NOMO-1 treated with dmso at 0.1 percent for 144 hours (cell line): ENCODE results near the gene IL1A.

Experiments used
- DNase-seq: peaks from one replicate; lab custom pipeline; 2025; ENCODE audit not compliant: unreplicated experiment; lab: John Stamatoyannopoulos, UW

Gene IL1A

GRCh38 chr2:112764071-112765044 is 19.9 kb downstream of the IL1A start, which contains the start of gene CKAP2L:
Gene CKAP2L, minus strand, starts transcription at chr2:112764609. Its CDS starts 11 bp downstream, at chr2:112764598.
- DNase-seq = peak; percentile 96

- DNase-seq = no peak
These were observed 22.0 kb downstream of the IL1A start for GRCh38 chr2:112762276-112762675.

- no peak for DNase-seq
These were observed 24.1 kb downstream of the IL1A start for GRCh38 chr2:112760149-112760548.

- no peak for DNase-seq
These were observed 25.6 kb downstream of the IL1A start for GRCh38 chr2:112758711-112759110.

GRCh38 chr2:112757265-112757664 is 27.0 kb downstream of the IL1A start:
- DNase-seq = no peak

- DNase-seq = no peak
These were observed 28.1 kb downstream of the IL1A start for GRCh38 chr2:112756207-112756606.

- DNase-seq = no peak
These were observed 28.8 kb downstream of the IL1A start for GRCh38 chr2:112755444-112755843.

- DNase-seq = peak; percentile 45
These were observed 29.7 kb downstream of the IL1A start for GRCh38 chr2:112754564-112754963.

GRCh38 chr2:112752667-112753066 is 31.6 kb downstream of the IL1A start:
- DNase-seq = no peak

- no peak for DNase-seq
These were observed 32.7 kb downstream of the IL1A start for GRCh38 chr2:112751451-112752197.

- no peak for DNase-seq
These were observed 33.8 kb downstream of the IL1A start for GRCh38 chr2:112750560-112750843.

- peak; percentile 48 for DNase-seq
These were observed 34.3 kb downstream of the IL1A start for GRCh38 chr2:112749755-112750559.

- no peak for DNase-seq
These were observed 43.8 kb downstream of the IL1A start for GRCh38 chr2:112740527-112740926.

GRCh38 chr2:112737542-112738232 is 46.6 kb downstream of the IL1A start:
- DNase-seq = no peak

GRCh38 chr2:112733871-112734270 is 50.4 kb downstream of the IL1A start:
- no peak for DNase-seq

GRCh38 chr2:112733456-112733855 is 50.8 kb downstream of the IL1A start:
- no peak for DNase-seq

GRCh38 chr2:112731479-112731878 is 52.8 kb downstream of the IL1A start:
- no peak for DNase-seq

- no peak for DNase-seq
These were observed 53.5 kb downstream of the IL1A start for GRCh38 chr2:112730791-112731190.

GRCh38 chr2:112730216-112730615 is 54.1 kb downstream of the IL1A start:
- DNase-seq = no peak

- DNase-seq = no peak
These were observed 55.7 kb downstream of the IL1A start for GRCh38 chr2:112728378-112729175.
